ENCODE results near the gene GMPR. TPM values are rescaled to one million over a fixed set of nuclear protein-coding genes. Genes with fewer than 3 reads are reported as not detected.

Gene GMPR
- polyA plus RNA-seq, 1 experiment: 8.3 TPM

DNA sequence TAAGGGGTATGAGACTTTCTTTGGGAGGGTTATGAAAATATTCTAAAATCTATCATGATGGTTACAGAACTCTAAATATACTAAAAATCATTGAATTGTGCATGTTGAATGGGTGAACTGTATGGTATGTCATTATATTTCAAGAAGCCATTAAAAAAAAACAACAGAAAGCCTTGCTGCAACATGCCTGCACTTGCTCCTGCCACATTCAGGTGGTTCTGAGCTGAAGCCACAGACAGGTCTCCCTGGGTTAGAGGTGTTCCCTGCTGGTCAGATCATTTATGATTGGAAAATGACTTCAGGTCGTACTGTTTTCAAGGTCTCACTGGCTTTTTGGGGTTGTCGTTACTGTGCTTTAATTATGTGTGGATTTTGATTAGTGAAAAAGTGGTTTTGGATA is 13.3 kb downstream of the GMPR start:
- DNase-seq (ENCODE audit: low read depth): no peak
- TF ChIP-seq, protein P1, sequence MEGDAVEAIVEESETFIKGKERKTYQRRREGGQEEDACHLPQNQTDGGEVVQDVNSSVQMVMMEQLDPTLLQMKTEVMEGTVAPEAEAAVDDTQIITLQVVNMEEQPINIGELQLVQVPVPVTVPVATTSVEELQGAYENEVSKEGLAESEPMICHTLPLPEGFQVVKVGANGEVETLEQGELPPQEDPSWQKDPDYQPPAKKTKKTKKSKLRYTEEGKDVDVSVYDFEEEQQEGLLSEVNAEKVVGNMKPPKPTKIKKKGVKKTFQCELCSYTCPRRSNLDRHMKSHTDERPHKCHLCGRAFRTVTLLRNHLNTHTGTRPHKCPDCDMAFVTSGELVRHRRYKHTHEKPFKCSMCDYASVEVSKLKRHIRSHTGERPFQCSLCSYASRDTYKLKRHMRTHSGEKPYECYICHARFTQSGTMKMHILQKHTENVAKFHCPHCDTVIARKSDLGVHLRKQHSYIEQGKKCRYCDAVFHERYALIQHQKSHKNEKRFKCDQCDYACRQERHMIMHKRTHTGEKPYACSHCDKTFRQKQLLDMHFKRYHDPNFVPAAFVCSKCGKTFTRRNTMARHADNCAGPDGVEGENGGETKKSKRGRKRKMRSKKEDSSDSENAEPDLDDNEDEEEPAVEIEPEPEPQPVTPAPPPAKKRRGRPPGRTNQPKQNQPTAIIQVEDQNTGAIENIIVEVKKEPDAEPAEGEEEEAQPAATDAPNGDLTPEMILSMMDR (IDR thresholded peaks at IDR 0.05; ENCODE audit: insufficient read depth, low read depth, low read length): no peak
- Histone ChIP-seq H3K27me3 (ENCODE audit: control insufficient read depth, insufficient read depth, low read length) (no peaks in the 10 kb centered on the region), H3K36me3 (ENCODE audit: control insufficient read depth, insufficient read depth, low read length) (no peaks in the 10 kb centered on the region), H3K4me3 (ENCODE audit: low read depth, low read length) (no peak overlapping the region)
- ChIA-PET CTCF (interaction anchor here (1.4 kb wide), 1 partner anchor 13 kb away, joined by 3 read pairs; the partner anchor contains the start of gene GMPR), POLR2A (no interaction called here)

DNA sequence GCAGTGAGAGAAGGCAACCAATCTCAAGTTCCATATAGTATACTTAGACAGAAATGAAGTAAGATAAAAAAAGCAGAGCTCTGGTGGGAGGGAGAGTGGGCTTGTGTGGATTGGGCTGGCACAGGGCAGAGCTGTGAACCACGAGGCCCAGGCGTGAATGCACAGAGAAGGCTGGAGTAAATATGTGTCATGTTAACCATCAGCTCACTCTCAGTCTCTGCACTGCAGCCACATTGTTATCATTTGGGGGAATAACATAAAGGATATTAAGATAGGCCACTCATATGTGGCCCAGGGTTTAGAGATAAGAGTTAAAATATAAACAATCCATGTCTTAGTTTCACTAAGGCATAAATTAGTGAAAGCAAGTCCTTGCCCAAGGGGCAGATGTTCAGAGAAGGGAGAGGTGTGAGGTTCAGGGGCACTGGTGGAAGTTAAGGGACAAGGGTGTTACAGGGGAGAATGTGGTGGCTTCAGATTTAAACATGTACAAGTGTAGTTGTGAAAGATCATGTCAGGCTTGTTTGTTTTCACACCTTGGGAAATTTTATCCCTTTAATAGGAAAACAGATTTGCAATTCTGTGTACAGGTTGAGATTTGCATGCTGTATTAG is 14.4 kb downstream of the GMPR start:
- no peaks in the 10 kb centered on the region for H3K27me3 ChIP-seq (ENCODE audit: control insufficient read depth, insufficient read depth, low read length)
- no peaks in the 10 kb centered on the region for H3K36me3 ChIP-seq (ENCODE audit: control insufficient read depth, insufficient read depth, low read length)
- no peak for DNase-seq (ENCODE audit: low read depth)
- ChIA-PET CTCF (interaction anchor here (0.9 to 1.4 kb wide), 2 partner anchors 15 to 33 kb away, joined by 3 read pairs; partner anchors contain the start of gene GMPR), POLR2A (no interaction called here)
- H3K4me3 ChIP-seq (ENCODE audit: low read depth, low read length): no peak overlapping the region
- TF ChIP-seq, protein P1 (IDR thresholded peaks at IDR 0.05; ENCODE audit: insufficient read depth, low read depth, low read length): no peak

DNA sequence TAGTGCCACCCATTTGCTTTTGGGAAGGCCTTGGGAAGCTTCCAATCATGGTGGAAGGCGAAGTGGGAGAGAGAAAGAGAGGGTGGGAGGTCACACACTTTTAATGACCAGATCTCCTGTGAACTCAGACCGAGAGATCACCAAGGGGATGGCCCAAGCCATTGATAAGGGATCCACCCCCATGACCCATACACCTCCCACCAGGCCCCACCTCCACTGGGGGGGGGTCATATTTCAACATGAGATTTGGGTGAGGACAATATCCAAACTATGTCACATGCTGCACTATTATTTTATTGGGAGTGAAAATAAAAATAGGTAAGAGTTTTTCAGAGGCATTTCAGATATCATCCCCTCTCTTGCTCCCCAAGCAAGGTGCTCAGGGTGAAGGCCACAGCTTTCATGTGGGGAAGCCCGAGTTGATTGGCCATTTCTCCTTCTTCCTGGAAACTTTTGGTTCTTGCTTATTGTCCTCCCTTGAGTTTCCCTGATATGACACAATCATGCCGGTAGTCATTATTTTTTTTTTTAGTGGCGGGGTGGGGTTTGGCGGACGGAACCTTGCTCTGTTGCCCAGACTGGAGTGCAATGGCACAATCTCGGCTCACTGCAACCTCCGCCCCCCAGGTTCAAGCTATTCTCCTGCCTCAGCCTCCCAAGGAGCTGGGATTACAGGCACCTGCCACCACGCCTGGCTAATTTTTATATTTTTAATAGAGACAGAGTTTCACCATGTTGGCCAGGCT is 15.2 kb downstream of the GMPR start:
- Histone ChIP-seq H3K27me3 (ENCODE audit: control insufficient read depth, insufficient read depth, low read length) (no peaks in the 10 kb centered on the region), H3K36me3 (ENCODE audit: control insufficient read depth, insufficient read depth, low read length) (no peaks in the 10 kb centered on the region), H3K4me3 (ENCODE audit: low read depth, low read length) (no peak overlapping the region)
- ChIA-PET CTCF (interaction anchor here (0.9 kb wide), 1 partner anchor 32 kb away, joined by 3 read pairs; no protein-coding TSS in a partner anchor), POLR2A (no interaction called here)
- no peak for DNase-seq (ENCODE audit: low read depth)
- TF ChIP-seq, protein P1 (IDR thresholded peaks at IDR 0.05; ENCODE audit: insufficient read depth, low read depth, low read length): no peak

DNA sequence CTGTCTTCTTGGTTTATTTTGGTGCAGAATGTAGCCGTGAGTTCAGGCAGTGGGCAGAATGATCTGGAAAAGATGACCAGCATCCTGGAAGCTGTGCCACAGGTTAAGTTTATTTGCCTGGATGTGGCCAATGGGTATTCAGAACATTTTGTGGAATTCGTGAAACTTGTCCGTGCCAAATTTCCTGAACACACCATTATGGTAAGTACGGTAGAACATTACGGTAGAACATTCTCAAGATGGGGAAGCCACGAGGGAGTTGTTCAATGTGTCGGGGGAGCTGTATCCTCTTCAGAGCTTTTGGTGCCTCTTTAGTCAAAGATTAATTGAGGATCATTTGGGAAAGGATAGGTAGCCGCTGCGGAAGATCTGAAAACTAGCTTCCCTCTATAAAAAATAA is 16.1 kb downstream of the GMPR start:
- no peaks in the 10 kb centered on the region for H3K27me3 ChIP-seq (ENCODE audit: control insufficient read depth, insufficient read depth, low read length)
- TF ChIP-seq, protein P1 (IDR thresholded peaks at IDR 0.05; ENCODE audit: insufficient read depth, low read depth, low read length): no peak
- ChIA-PET CTCF (interaction anchor here (0.6 kb wide), 1 partner anchor 336 kb away, joined by 3 read pairs; no protein-coding TSS in a partner anchor), POLR2A (no interaction called here)
- DNase-seq (ENCODE audit: low read depth): no peak
- H3K36me3 ChIP-seq (ENCODE audit: control insufficient read depth, insufficient read depth, low read length): no peaks in the 10 kb centered on the region
- H3K4me3 ChIP-seq (ENCODE audit: low read depth, low read length): no peak overlapping the region

DNA sequence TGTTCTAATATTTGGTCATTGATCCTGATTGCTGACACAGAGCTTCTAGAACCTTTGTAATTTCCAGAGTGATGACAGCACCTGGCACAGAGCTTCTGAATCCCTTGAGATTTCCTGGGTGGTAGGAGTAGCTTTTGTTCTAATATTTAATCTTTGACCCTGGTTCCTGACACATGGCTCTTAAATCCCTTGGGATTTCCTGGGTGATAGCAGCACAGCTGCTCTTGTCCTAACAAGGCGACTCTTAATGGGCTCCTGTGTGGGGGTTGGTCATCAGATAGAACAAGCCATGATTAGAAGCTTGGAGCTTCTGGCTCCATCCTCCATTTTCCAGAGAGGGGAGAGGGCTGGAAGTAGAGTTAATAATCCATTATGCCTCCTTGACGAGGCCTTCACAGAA is 18.4 kb downstream of the GMPR start:
- ChIA-PET CTCF (interaction anchor here (1.3 kb wide), 2 partner anchors 13 to 19 kb away, joined by 3 to 5 read pairs; no protein-coding TSS in a partner anchor), POLR2A (no interaction called here)
- TF ChIP-seq, protein P1 (IDR thresholded peaks at IDR 0.05; ENCODE audit: insufficient read depth, low read depth, low read length): no peak
- no peak overlapping the region for H3K4me3 ChIP-seq (ENCODE audit: low read depth, low read length)
- DNase-seq (ENCODE audit: low read depth): no peak
- H3K27me3 ChIP-seq (ENCODE audit: control insufficient read depth, insufficient read depth, low read length): no peaks in the 10 kb centered on the region
- no peaks in the 10 kb centered on the region for H3K36me3 ChIP-seq (ENCODE audit: control insufficient read depth, insufficient read depth, low read length)

Data from BJ (cell line).